NCI-H345 treated with DMSO at 0.1 percent for 48 hours (cell line): ENCODE results near the gene TYK2.
"Not testable (repeated sequence)": the region's sequence is repeated elsewhere in the genome, so short reads cannot be mapped to it uniquely, and the experiment has no call there.

Source experiments
- DNase-seq: peaks from one replicate; lab custom pipeline; 2025; ENCODE audit not compliant: unreplicated experiment; lab: John Stamatoyannopoulos, UW

Gene TYK2

GRCh38 chr19:10408511-10409283 is 28.3 kb upstream of the TYK2 start:
- no peak for DNase-seq

GRCh38 chr19:10407096-10407495 is 26.7 kb upstream of the TYK2 start:
- DNase-seq: no peak

- DNase-seq: no peak
Observed at GRCh38 chr19:10406191-10406590, 25.8 kb upstream of the TYK2 start.

GRCh38 chr19:10404888-10405820 is 24.8 kb upstream of the TYK2 start:
- no peak for DNase-seq

GRCh38 chr19:10403137-10404021 is 23.0 kb upstream of the TYK2 start, which contains the start of gene CDC37:
Gene CDC37, minus strand, starts transcription at chr19:10403542. Its CDS starts 63 bp downstream, at chr19:10403479.
- DNase-seq: peak; percentile 93

- DNase-seq: no peak
Observed at GRCh38 chr19:10402441-10403038, 22.2 kb upstream of the TYK2 start.

- DNase-seq: no peak
Observed at GRCh38 chr19:10399878-10400277, 19.5 kb upstream of the TYK2 start.

GRCh38 chr19:10399340-10399739 is 19.0 kb upstream of the TYK2 start:
- DNase-seq: not testable (repeated sequence)

GRCh38 chr19:10398819-10399218 is 18.4 kb upstream of the TYK2 start:
- no peak for DNase-seq

- no peak for DNase-seq
Observed at GRCh38 chr19:10395917-10396316, 15.5 kb upstream of the TYK2 start.

- DNase-seq: no peak
Observed at GRCh38 chr19:10395436-10395835, 15.1 kb upstream of the TYK2 start.

GRCh38 chr19:10395003-10395402 is 14.6 kb upstream of the TYK2 start:
- DNase-seq: no peak

GRCh38 chr19:10393137-10393536 is 12.8 kb upstream of the TYK2 start:
- DNase-seq: no peak

- DNase-seq: no peak
Observed at GRCh38 chr19:10392120-10392519, 11.7 kb upstream of the TYK2 start.

GRCh38 chr19:10390652-10391286 is 10.4 kb upstream of the TYK2 start:
- peak; percentile 53 for DNase-seq

- DNase-seq: no peak
Observed at GRCh38 chr19:10389863-10390262, 9.5 kb upstream of the TYK2 start.

GRCh38 chr19:10388957-10389356 is 8.6 kb upstream of the TYK2 start:
- peak; percentile 78 for DNase-seq

GRCh38 chr19:10384580-10384979 is 4.2 kb upstream of the TYK2 start:
- no peak for DNase-seq

GRCh38 chr19:10383223-10383499 is 2.8 kb upstream of the TYK2 start:
- DNase-seq: not testable (repeated sequence)

GRCh38 chr19:10379880-10380312 is 476 bp downstream of the TYK2 start:
- no peak for DNase-seq
